Panc1 (cell line): ENCODE data around the gene CD177.

ENCODE experiments used
- POLR2AphosphoS5 ChIP-seq: IDR thresholded peaks from 2 replicates; pipeline ENCODE4 v1.6.1; 2012; ENCODE audit warnings: mild to moderate bottlenecking, low read depth, low read length, moderate library complexity
- SIN3A ChIP-seq: IDR thresholded peaks from 2 replicates; pipeline ENCODE4 v1.6.1; 2012; ENCODE audit warnings: low read depth, mild to moderate bottlenecking, low read length, moderate library complexity, borderline replicate concordance; ENCODE audit not compliant: insufficient read depth
- TF ChIP-seq, protein P1 (sequence below): fragments of 450-650 bp; IDR thresholded peaks from 2 replicates; pipeline ENCODE4 v1.5.1; 2017; ENCODE audit warnings: mild to moderate bottlenecking
- TF ChIP-seq, protein P2 (sequence below), 2 experiments: IDR thresholded peaks; 2 replicates each; pipeline ENCODE4 v1.6.1; 2011 to 2012; ENCODE audit warnings: low read depth in 2 of 2, control low read depth in 1 of 2, low read length in 1 of 2, mild to moderate bottlenecking in 1 of 2, moderate library complexity in 1 of 2; ENCODE audit not compliant: insufficient read depth in 1 of 2

DNA sequence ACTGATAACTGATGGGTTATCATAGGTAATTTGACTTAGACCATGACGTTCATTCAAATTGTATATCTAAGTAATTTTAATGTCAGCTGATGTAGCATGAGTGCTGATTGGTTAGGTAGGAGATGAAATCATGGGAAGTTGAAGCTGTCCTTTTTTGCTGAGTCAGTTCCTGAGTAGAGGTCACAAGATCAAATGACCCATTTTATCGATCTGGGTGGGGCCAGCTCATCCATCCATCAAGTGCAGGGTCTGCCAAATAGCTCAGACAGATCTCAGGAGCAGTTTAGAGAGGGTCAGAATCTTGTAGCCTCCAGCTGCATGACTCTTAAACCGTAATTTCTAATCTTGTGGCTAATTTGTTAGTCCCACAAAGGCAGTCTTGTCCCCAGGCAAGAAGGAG is 35.3 kb upstream of the CD177 start:
- TF ChIP-seq, protein P1, sequence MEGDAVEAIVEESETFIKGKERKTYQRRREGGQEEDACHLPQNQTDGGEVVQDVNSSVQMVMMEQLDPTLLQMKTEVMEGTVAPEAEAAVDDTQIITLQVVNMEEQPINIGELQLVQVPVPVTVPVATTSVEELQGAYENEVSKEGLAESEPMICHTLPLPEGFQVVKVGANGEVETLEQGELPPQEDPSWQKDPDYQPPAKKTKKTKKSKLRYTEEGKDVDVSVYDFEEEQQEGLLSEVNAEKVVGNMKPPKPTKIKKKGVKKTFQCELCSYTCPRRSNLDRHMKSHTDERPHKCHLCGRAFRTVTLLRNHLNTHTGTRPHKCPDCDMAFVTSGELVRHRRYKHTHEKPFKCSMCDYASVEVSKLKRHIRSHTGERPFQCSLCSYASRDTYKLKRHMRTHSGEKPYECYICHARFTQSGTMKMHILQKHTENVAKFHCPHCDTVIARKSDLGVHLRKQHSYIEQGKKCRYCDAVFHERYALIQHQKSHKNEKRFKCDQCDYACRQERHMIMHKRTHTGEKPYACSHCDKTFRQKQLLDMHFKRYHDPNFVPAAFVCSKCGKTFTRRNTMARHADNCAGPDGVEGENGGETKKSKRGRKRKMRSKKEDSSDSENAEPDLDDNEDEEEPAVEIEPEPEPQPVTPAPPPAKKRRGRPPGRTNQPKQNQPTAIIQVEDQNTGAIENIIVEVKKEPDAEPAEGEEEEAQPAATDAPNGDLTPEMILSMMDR = no peak
- no peak for TF ChIP-seq POLR2AphosphoS5
- TF ChIP-seq SIN3A = no peak
- TF ChIP-seq, protein P2, sequence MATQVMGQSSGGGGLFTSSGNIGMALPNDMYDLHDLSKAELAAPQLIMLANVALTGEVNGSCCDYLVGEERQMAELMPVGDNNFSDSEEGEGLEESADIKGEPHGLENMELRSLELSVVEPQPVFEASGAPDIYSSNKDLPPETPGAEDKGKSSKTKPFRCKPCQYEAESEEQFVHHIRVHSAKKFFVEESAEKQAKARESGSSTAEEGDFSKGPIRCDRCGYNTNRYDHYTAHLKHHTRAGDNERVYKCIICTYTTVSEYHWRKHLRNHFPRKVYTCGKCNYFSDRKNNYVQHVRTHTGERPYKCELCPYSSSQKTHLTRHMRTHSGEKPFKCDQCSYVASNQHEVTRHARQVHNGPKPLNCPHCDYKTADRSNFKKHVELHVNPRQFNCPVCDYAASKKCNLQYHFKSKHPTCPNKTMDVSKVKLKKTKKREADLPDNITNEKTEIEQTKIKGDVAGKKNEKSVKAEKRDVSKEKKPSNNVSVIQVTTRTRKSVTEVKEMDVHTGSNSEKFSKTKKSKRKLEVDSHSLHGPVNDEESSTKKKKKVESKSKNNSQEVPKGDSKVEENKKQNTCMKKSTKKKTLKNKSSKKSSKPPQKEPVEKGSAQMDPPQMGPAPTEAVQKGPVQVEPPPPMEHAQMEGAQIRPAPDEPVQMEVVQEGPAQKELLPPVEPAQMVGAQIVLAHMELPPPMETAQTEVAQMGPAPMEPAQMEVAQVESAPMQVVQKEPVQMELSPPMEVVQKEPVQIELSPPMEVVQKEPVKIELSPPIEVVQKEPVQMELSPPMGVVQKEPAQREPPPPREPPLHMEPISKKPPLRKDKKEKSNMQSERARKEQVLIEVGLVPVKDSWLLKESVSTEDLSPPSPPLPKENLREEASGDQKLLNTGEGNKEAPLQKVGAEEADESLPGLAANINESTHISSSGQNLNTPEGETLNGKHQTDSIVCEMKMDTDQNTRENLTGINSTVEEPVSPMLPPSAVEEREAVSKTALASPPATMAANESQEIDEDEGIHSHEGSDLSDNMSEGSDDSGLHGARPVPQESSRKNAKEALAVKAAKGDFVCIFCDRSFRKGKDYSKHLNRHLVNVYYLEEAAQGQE (IDR thresholded peaks at IDR 0.05; ENCODE audit: insufficient read depth in 1 of 2, low read depth in 2 of 2, low read length in 1 of 2) = no peak
